GM12878 (cell line): ENCODE results near the gene ELANE. TPM values are rescaled to one million over a fixed set of nuclear protein-coding genes. Genes with fewer than 3 reads are reported as not detected.

ENCODE experiments used
- BRCA1 ChIP-seq: IDR thresholded peaks from 2 replicates; pipeline ENCODE4 v1.6.1; 2011; ENCODE audit warnings: low read depth, low read length, improper control_type of control experiment
- CREB1 ChIP-seq: IDR thresholded peaks from 2 replicates; pipeline ENCODE4 v1.6.1; 2012; ENCODE audit warnings: low read depth, mild to moderate bottlenecking, inconsistent platforms
- CREM ChIP-seq: IDR thresholded peaks from 2 replicates; pipeline ENCODE4 v1.6.1; 2014; ENCODE audit warnings: antibody characterized with exemption, low read depth
- EGR1 ChIP-seq, 2 experiments: IDR thresholded peaks; 1 replicate in 1 of 2; 2 replicates in 1 of 2; pipeline ENCODE4 v1.6.1; 2011 to 2012; ENCODE audit warnings: low read depth in 2 of 2, low read length in 2 of 2, borderline replicate concordance in 1 of 2, mild to moderate bottlenecking in 1 of 2, moderate library complexity in 1 of 2
- FOXK2 ChIP-seq: fragments of 450-650 bp; IDR thresholded peaks from 2 replicates; pipeline ENCODE4 v1.6.1; 2017; ENCODE audit warnings: mild to moderate bottlenecking, moderate library complexity
- GATAD2B ChIP-seq: fragments of 450-650 bp; conservative IDR thresholded peaks from 2 replicates; pipeline ENCODE4 v1.6.1; 2017; ENCODE audit warnings: low read depth, mild to moderate bottlenecking, moderate library complexity
- HCFC1 ChIP-seq: fragments of 150-350 bp; IDR thresholded peaks from 2 replicates; pipeline ENCODE4 v1.6.1; 2014; ENCODE audit warnings: low read length
- POLR2A ChIP-seq: IDR thresholded peaks from 2 replicates; pipeline ENCODE4 v1.6.1; 2011; ENCODE audit warnings: low read depth, mild to moderate bottlenecking, low read length
- POU2F2 ChIP-seq: IDR thresholded peaks from 3 replicates; pipeline ENCODE4 v1.6.1; 2011; ENCODE audit warnings: low read depth, mild to moderate bottlenecking, low read length, borderline replicate concordance
- RELA ChIP-seq: fragments of 450-650 bp; IDR thresholded peaks from 2 replicates; pipeline ENCODE4 v1.8.0; 2014; ENCODE audit warnings: borderline replicate concordance; ENCODE audit not compliant: partially characterized antibody
- SUZ12 ChIP-seq: fragments of 200-600 bp; sonication (generic); IDR thresholded peaks from one replicate; pipeline ENCODE4 v1.6.1; 2018; ENCODE audit warnings: antibody characterized with exemption, mild to moderate bottlenecking; ENCODE audit not compliant: unreplicated experiment
- ZNF274 ChIP-seq: IDR thresholded peaks from one replicate; pipeline ENCODE4 v1.8.0; 2011; ENCODE audit not compliant: insufficient read length, insufficient read depth
- ZSCAN29 ChIP-seq: fragments of 450-650 bp; IDR thresholded peaks from 2 replicates; pipeline ENCODE4 v1.6.1; 2017; ENCODE audit warnings: mild to moderate bottlenecking, moderate library complexity
- ZZZ3 ChIP-seq: IDR thresholded peaks from 2 replicates; pipeline ENCODE4 v1.6.1; 2011; ENCODE audit warnings: low read depth; ENCODE audit not compliant: control insufficient read depth, insufficient read length
- polyA plus RNA-seq, 11 experiments: library from polyadenylated mRNA; depleted of rRNA in 4 of 11; unstranded in 6 of 11; stranded (reverse) in 5 of 11; fragments of >200 nt; fragmentation: Nextera tagmentation in 4 of 11; fragmentation: Illumina TruSeq in 1 of 11; extraction: Ambion mirVana in 4 of 11; extraction: Trizol in 1 of 11; gene quantifications; 1 replicate in 1 of 11; 2 replicates in 10 of 11; pipeline versions ENCODE4 v1.2.1 to v1.2.3, GENCODE V29; 2011 to 2016; ENCODE audit warnings: inconsistent platforms in 2 of 11, missing spikeins in 2 of 11, low read depth in 1 of 11
- total RNA-seq, 4 experiments: library from RNA; depleted of rRNA in 3 of 4; stranded (reverse); fragments of >200 nt in 3 of 4; fragmentation: Illumina TruSeq in 1 of 4; extraction: Trizol in 1 of 4; gene quantifications; 2 replicates each; pipeline versions ENCODE4 v1.2.1 to v1.2.3, GENCODE V29; 2013 to 2021
- TF ChIP-seq, protein P1 (sequence below): fragments of 450-650 bp; IDR thresholded peaks from 2 replicates; pipeline ENCODE4 v1.6.1; 2017; ENCODE audit warnings: mild to moderate bottlenecking
- TF ChIP-seq, protein P2 (sequence below): IDR thresholded peaks from 2 replicates; pipeline ENCODE4 v1.6.1; 2012; ENCODE audit warnings: low read depth, low read length, improper control_type of control experiment
- TF ChIP-seq, protein P3 (sequence below): fragments of 150-350 bp; IDR thresholded peaks from 2 replicates; pipeline ENCODE4 v1.6.1; 2016; ENCODE audit warnings: low read depth, low read length
- TF ChIP-seq, protein P4 (sequence below): IDR thresholded peaks from 2 replicates; pipeline ENCODE4 v1.6.1; 2011; ENCODE audit warnings: borderline replicate concordance, low read depth, mild to moderate bottlenecking, moderate library complexity, mixed read lengths, low read length; ENCODE audit not compliant: insufficient read depth; ENCODE audit errors: extremely low read length
- TF ChIP-seq, protein P5 (sequence below): fragments of 150-350 bp; IDR thresholded peaks from 2 replicates; pipeline ENCODE4 v1.6.1; 2014; ENCODE audit warnings: mild to moderate bottlenecking, low read depth, low read length

Gene ELANE
- total and polyA plus RNA-seq, 10 of the 15 experiments (the other 5 are each of a cell fraction or from before 2014, with no cell fraction given) = not detected

DNA sequence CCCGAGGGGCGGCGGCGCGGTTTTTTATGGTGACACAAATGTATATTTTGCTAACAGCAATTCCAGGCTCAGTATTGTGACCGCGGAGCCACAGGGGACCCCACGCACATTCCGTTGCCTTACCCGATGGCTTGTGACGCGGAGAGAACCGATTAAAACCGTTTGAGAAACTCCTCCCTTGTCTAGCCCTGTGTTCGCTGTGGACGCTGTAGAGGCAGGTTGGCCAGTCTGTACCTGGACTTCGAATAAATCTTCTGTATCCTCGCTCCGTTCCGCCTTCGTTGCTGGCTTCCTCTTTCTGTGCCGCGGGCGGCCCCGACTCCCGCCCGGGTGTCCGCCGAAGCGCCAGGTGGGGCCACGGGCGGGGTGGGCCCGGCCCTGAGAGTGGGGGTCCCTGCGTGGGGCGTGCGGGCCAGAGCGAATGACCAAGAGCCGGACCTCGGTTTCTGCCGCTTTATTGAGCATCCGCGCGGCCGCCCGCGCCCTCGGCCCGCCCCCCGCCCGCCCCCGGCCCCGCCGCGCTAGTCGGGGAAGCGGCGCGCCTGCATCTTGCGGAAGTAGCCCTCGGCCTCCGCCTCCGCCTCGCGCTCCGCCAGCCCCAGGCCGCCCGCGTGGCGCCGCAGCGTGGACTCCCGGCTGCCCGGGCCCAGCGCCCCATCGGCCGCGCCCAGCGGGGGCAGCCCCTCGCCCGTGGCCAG lies 39.9 kb upstream of the ELANE start (continued):
- TF ChIP-seq, protein P1, sequence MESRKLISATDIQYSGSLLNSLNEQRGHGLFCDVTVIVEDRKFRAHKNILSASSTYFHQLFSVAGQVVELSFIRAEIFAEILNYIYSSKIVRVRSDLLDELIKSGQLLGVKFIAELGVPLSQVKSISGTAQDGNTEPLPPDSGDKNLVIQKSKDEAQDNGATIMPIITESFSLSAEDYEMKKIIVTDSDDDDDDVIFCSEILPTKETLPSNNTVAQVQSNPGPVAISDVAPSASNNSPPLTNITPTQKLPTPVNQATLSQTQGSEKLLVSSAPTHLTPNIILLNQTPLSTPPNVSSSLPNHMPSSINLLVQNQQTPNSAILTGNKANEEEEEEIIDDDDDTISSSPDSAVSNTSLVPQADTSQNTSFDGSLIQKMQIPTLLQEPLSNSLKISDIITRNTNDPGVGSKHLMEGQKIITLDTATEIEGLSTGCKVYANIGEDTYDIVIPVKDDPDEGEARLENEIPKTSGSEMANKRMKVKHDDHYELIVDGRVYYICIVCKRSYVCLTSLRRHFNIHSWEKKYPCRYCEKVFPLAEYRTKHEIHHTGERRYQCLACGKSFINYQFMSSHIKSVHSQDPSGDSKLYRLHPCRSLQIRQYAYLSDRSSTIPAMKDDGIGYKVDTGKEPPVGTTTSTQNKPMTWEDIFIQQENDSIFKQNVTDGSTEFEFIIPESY = 0 out of 2 replicates have a peak, but pooled peaks have one; percentile 55
- TF ChIP-seq POLR2A = peak; percentile 13; the same call in 1 of the 2 replicates
- TF ChIP-seq FOXK2 = no peak
- no peak for TF ChIP-seq GATAD2B
- TF ChIP-seq ZZZ3 = no peak
- TF ChIP-seq, protein P2, sequence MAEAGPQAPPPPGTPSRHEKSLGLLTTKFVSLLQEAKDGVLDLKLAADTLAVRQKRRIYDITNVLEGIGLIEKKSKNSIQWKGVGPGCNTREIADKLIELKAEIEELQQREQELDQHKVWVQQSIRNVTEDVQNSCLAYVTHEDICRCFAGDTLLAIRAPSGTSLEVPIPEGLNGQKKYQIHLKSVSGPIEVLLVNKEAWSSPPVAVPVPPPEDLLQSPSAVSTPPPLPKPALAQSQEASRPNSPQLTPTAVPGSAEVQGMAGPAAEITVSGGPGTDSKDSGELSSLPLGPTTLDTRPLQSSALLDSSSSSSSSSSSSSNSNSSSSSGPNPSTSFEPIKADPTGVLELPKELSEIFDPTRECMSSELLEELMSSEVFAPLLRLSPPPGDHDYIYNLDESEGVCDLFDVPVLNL = no peak
- no peak for TF ChIP-seq HCFC1
- peak; percentile 41; the same call in 1 of the 3 replicates for TF ChIP-seq POU2F2
- TF ChIP-seq ZNF274 = no peak
- TF ChIP-seq, protein P3, sequence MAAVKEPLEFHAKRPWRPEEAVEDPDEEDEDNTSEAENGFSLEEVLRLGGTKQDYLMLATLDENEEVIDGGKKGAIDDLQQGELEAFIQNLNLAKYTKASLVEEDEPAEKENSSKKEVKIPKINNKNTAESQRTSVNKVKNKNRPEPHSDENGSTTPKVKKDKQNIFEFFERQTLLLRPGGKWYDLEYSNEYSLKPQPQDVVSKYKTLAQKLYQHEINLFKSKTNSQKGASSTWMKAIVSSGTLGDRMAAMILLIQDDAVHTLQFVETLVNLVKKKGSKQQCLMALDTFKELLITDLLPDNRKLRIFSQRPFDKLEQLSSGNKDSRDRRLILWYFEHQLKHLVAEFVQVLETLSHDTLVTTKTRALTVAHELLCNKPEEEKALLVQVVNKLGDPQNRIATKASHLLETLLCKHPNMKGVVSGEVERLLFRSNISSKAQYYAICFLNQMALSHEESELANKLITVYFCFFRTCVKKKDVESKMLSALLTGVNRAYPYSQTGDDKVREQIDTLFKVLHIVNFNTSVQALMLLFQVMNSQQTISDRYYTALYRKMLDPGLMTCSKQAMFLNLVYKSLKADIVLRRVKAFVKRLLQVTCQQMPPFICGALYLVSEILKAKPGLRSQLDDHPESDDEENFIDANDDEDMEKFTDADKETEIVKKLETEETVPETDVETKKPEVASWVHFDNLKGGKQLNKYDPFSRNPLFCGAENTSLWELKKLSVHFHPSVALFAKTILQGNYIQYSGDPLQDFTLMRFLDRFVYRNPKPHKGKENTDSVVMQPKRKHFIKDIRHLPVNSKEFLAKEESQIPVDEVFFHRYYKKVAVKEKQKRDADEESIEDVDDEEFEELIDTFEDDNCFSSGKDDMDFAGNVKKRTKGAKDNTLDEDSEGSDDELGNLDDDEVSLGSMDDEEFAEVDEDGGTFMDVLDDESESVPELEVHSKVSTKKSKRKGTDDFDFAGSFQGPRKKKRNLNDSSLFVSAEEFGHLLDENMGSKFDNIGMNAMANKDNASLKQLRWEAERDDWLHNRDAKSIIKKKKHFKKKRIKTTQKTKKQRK = no peak
- no peak for TF ChIP-seq BRCA1
- no peak for TF ChIP-seq CREM
- TF ChIP-seq RELA = no peak
- TF ChIP-seq, protein P4, sequence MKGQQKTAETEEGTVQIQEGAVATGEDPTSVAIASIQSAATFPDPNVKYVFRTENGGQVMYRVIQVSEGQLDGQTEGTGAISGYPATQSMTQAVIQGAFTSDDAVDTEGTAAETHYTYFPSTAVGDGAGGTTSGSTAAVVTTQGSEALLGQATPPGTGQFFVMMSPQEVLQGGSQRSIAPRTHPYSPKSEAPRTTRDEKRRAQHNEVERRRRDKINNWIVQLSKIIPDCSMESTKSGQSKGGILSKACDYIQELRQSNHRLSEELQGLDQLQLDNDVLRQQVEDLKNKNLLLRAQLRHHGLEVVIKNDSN = no peak
- TF ChIP-seq, protein P5, sequence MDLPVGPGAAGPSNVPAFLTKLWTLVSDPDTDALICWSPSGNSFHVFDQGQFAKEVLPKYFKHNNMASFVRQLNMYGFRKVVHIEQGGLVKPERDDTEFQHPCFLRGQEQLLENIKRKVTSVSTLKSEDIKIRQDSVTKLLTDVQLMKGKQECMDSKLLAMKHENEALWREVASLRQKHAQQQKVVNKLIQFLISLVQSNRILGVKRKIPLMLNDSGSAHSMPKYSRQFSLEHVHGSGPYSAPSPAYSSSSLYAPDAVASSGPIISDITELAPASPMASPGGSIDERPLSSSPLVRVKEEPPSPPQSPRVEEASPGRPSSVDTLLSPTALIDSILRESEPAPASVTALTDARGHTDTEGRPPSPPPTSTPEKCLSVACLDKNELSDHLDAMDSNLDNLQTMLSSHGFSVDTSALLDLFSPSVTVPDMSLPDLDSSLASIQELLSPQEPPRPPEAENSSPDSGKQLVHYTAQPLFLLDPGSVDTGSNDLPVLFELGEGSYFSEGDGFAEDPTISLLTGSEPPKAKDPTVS = no peak
- TF ChIP-seq CREB1 = no peak
- no peak for TF ChIP-seq EGR1 (IDR thresholded peaks at IDR 0.05; ENCODE audit: borderline replicate concordance in 1 of 2, low read depth in 2 of 2, low read length in 2 of 2)
- TF ChIP-seq SUZ12 = no peak
- no peak for TF ChIP-seq ZSCAN29
